H9 (cell line): ENCODE measurements around the gene PPFIBP2. TPM values are rescaled to one million over a fixed set of nuclear protein-coding genes. Genes with fewer than 3 reads are reported as not detected.

ENCODE experiments used
- DNase-seq: peaks from one replicate; pipeline ENCODE4 v3.0.0-alpha.2; 2017
- H2AFZ ChIP-seq: one replicate; pipeline ENCODE4 v1.6.1; 2013; ENCODE audit warnings: mild to moderate bottlenecking, low read length, control low read depth, moderate library complexity
- H2AK5ac ChIP-seq: 2 replicates; pipeline ENCODE4 v1.6.1; 2013; ENCODE audit warnings: low read length, control low read depth, mixed read lengths; ENCODE audit not compliant: insufficient read length
- H2BK120ac ChIP-seq: one replicate; pipeline ENCODE4 v1.6.1; 2013; ENCODE audit warnings: low read depth, mild to moderate bottlenecking, low read length, control low read depth, inconsistent platforms; ENCODE audit not compliant: poor library complexity, severe bottlenecking
- H2BK12ac ChIP-seq: 2 replicates; pipeline ENCODE4 v1.6.1; 2013; ENCODE audit warnings: low read length, control low read depth, mixed read lengths, low read depth; ENCODE audit not compliant: insufficient read length
- H2BK15ac ChIP-seq: 2 replicates; pipeline ENCODE4 v1.6.1; 2013; ENCODE audit warnings: low read depth, low read length, control low read depth
- H2BK20ac ChIP-seq: one replicate; pipeline ENCODE4 v1.6.1; 2013; ENCODE audit warnings: low read depth, mild to moderate bottlenecking, low read length, control low read depth, inconsistent platforms; ENCODE audit not compliant: poor library complexity, severe bottlenecking
- H2BK5ac ChIP-seq: 2 replicates; pipeline ENCODE4 v1.6.1; 2013; ENCODE audit warnings: low read length, control low read depth, mixed read lengths; ENCODE audit not compliant: insufficient read length
- H3K14ac ChIP-seq: 2 replicates; pipeline ENCODE4 v1.6.1; 2013; ENCODE audit warnings: low read length, control low read depth; ENCODE audit not compliant: insufficient read depth
- H3K18ac ChIP-seq: 2 replicates; pipeline ENCODE4 v1.6.1; 2013; ENCODE audit warnings: low read depth, mild to moderate bottlenecking, mixed read lengths, low read length, control low read depth; ENCODE audit not compliant: insufficient read length
- H3K23ac ChIP-seq: 2 replicates; pipeline ENCODE4 v1.6.1; 2013; ENCODE audit warnings: low read length, control low read depth, mixed read lengths, low read depth; ENCODE audit not compliant: insufficient read length
- H3K23me2 ChIP-seq: 2 replicates; pipeline ENCODE4 v1.6.1; 2013; ENCODE audit warnings: low read depth, mild to moderate bottlenecking, mixed read lengths, low read length, control low read depth; ENCODE audit not compliant: insufficient read length, poor library complexity, severe bottlenecking
- H3K27ac ChIP-seq: 2 replicates; pipeline ENCODE4 v1.5.1; 2013; ENCODE audit warnings: low read length, control low read depth, mixed read lengths, low read depth; ENCODE audit not compliant: insufficient read length
- H3K27me3 ChIP-seq: 2 replicates; pipeline ENCODE4 v1.6.1; 2013; ENCODE audit warnings: low read length, control low read depth, inconsistent platforms; ENCODE audit not compliant: insufficient read depth
- H3K4ac ChIP-seq: 2 replicates; pipeline ENCODE4 v1.6.1; 2013; ENCODE audit warnings: low read depth, mild to moderate bottlenecking, control low read depth, inconsistent platforms, low read length, moderate library complexity
- H3K4me1 ChIP-seq: 2 replicates; pipeline ENCODE4 v1.6.1; 2013; ENCODE audit warnings: low read length, control low read depth, inconsistent platforms; ENCODE audit not compliant: insufficient read depth
- H3K4me2 ChIP-seq: 2 replicates; pipeline ENCODE4 v1.6.1; 2013; ENCODE audit warnings: low read length, control low read depth, mixed read lengths; ENCODE audit not compliant: insufficient read length, insufficient read depth
- H3K56ac ChIP-seq: 2 replicates; pipeline ENCODE4 v1.6.1; 2013; ENCODE audit warnings: low read depth, mild to moderate bottlenecking, mixed read lengths, low read length, control low read depth; ENCODE audit not compliant: insufficient read length
- H3K79me1 ChIP-seq: 2 replicates; pipeline ENCODE4 v1.6.1; 2013; ENCODE audit warnings: low read depth, mild to moderate bottlenecking, moderate library complexity, low read length, control low read depth, inconsistent platforms; ENCODE audit not compliant: insufficient read depth, poor library complexity, severe bottlenecking
- H3K79me2 ChIP-seq: 2 replicates; pipeline ENCODE4 v1.6.1; 2013; ENCODE audit warnings: low read length, control low read depth, inconsistent platforms; ENCODE audit not compliant: insufficient read depth
- H3K9ac ChIP-seq: 2 replicates; pipeline ENCODE4 v1.6.1; 2013; ENCODE audit warnings: low read length, control low read depth, mixed read lengths; ENCODE audit not compliant: insufficient read length; ENCODE audit errors: extremely low read depth
- H3K9me3 ChIP-seq: one replicate; pipeline ENCODE4 v1.6.1; 2013; ENCODE audit warnings: low read depth, low read length, inconsistent platforms; ENCODE audit not compliant: control insufficient read depth
- H3T11ph ChIP-seq: one replicate; pipeline ENCODE4 v1.6.1; 2013; ENCODE audit warnings: mild to moderate bottlenecking, low read length, control low read depth, inconsistent platforms
- H4K20me1 ChIP-seq: one replicate; pipeline ENCODE4 v1.6.1; 2013; ENCODE audit not compliant: control insufficient read depth, insufficient read length, insufficient read depth
- H4K5ac ChIP-seq: 2 replicates; pipeline ENCODE4 v1.6.1; 2013; ENCODE audit warnings: low read depth, mild to moderate bottlenecking, mixed read lengths, low read length, control low read depth; ENCODE audit not compliant: insufficient read length
- H4K8ac ChIP-seq: replicated peaks from 2 replicates; pipeline ENCODE4 v1.6.1; 2013; ENCODE audit warnings: low read length, control low read depth, mixed read lengths, low read depth; ENCODE audit not compliant: insufficient read length
- H4K91ac ChIP-seq: 2 replicates; pipeline ENCODE4 v1.6.1; 2013; ENCODE audit warnings: low read depth, mild to moderate bottlenecking, moderate library complexity, mixed read lengths, low read length, control low read depth; ENCODE audit not compliant: insufficient read length
- H3K27ac Mint-ChIP-seq, 3 experiments: 2 replicates in 2 of 3; 3 replicates in 1 of 3; pipeline ENCODE4 v1.8.0; 2020 to 2021; ENCODE audit warnings: mixed read lengths in 3 of 3, mild to moderate bottlenecking in 1 of 3, moderate library complexity in 1 of 3
- H3K27me3 Mint-ChIP-seq: 2 replicates; pipeline ENCODE4 v1.8.0; 2021; ENCODE audit warnings: low read depth, mild to moderate bottlenecking, moderate library complexity, mixed read lengths
- H3K36me3 Mint-ChIP-seq, 3 experiments: 2 replicates in 2 of 3; 3 replicates in 1 of 3; pipeline ENCODE4 v1.8.0; 2020 to 2021; ENCODE audit warnings: low read depth in 3 of 3, mixed read lengths in 3 of 3; ENCODE audit not compliant: insufficient read depth in 1 of 3
- H3K4me1 Mint-ChIP-seq, 2 experiments: 2 replicates each; pipeline ENCODE4 v1.8.0; 2020; ENCODE audit warnings: mixed read lengths in 2 of 2
- H3K4me3 Mint-ChIP-seq, 2 experiments: 2 replicates in 1 of 2; 3 replicates in 1 of 2; pipeline ENCODE4 v1.8.0; 2020 to 2021; ENCODE audit warnings: mild to moderate bottlenecking in 2 of 2, mixed read lengths in 2 of 2, moderate library complexity in 1 of 2
- H3K9me3 Mint-ChIP-seq, 2 experiments: 2 replicates in 1 of 2; 3 replicates in 1 of 2; pipeline ENCODE4 v1.8.0; 2020; ENCODE audit warnings: mild to moderate bottlenecking in 2 of 2, mixed read lengths in 2 of 2, moderate library complexity in 1 of 2
- WGBS: extraction: QIAGEN DNeasy Blood & Tissue Kit; methylation state at CpG from one replicate; pipeline ENCODE4 v1.1.7; 2013; ENCODE audit warnings: missing lambda C conversion rate, low lambda C conversion rate, mixed read lengths; ENCODE audit not compliant: insufficient read length; ENCODE audit errors: extremely low coverage; 5-methylcytosine and 5-hydroxymethylcytosine counted together
- total RNA-seq: library from RNA; stranded (reverse); gene quantifications from 2 replicates; pipeline ENCODE4 v1.2.1, GENCODE V29; 2021
- TF ChIP-seq, protein P1 (sequence below): fragments of 200-600 bp; sonication (generic); conservative IDR thresholded peaks from 3 replicates; pipeline ENCODE4 v1.8.0; 2021; ENCODE audit warnings: antibody characterized with exemption, mild to moderate bottlenecking

Gene PPFIBP2
- total RNA-seq, 1 experiment from 2014 or later: 8.3 TPM

DNA sequence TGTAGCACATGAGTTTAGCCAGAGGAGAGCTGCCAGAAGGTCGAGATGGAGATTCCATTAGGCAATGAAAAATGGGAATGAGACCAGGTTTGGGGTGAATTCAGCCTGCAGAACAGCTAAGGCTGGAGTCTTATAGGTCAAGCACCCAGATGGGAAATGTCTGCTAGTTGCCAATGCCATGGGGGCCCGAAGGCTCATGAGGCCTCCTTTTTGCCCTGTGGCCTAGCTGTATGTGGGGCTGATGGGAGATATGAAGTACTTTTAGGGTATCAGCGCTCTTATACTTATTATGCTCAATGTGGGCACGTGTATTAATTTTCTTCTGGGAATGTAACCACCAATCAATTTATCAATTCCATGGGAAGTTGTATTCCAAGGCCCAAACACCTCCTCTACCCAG, 8.7 kb downstream of the PPFIBP2 start:
- Mint-ChIP-seq H3K4me1 (no peaks in the 10 kb centered on the region), H3K4me3 (no peak overlapping the region), H3K27ac (no peak overlapping the region)

More for the DNA sequence above, 8.7 kb downstream of the PPFIBP2 start:
- Histone ChIP-seq H3K9me3 (no peaks in the 10 kb centered on the region), H3K9ac (no peak overlapping the region), H4K8ac (no peak overlapping the region), H4K20me1 (no peaks in the 10 kb centered on the region), H2BK120ac (no peak overlapping the region), H3K14ac (no peak overlapping the region), H3K4ac (no peak overlapping the region), H3K79me1 (no peaks in the 10 kb centered on the region), H2BK12ac (no peak overlapping the region), H2AFZ (no peak overlapping the region), H3K56ac (no peak overlapping the region), H3K23me2 (no peaks in the 10 kb centered on the region), H2BK5ac (no peak overlapping the region), H3T11ph (no peak overlapping the region), H4K91ac (no peak overlapping the region), H2AK5ac (no peak overlapping the region), H3K79me2 (no peaks in the 10 kb centered on the region), H3K27me3 (no peaks in the 10 kb centered on the region), H3K23ac (no peak overlapping the region), H4K5ac (no peak overlapping the region), H3K18ac (no peak overlapping the region), H3K27ac (no peak overlapping the region), H3K4me2 (no peak overlapping the region), H3K4me1 (no peaks in the 10 kb centered on the region), H2BK15ac (no peak overlapping the region), H2BK20ac (no peak overlapping the region)
- no peaks in the 10 kb centered on the region for H3K9me3 Mint-ChIP-seq
- H3K36me3 Mint-ChIP-seq: peaks cover 0 to 2% (median 0%) of the 10 kb centered on the region in 3 experiments; a peak in 1 of 7 replicates
- TF ChIP-seq, protein P1, sequence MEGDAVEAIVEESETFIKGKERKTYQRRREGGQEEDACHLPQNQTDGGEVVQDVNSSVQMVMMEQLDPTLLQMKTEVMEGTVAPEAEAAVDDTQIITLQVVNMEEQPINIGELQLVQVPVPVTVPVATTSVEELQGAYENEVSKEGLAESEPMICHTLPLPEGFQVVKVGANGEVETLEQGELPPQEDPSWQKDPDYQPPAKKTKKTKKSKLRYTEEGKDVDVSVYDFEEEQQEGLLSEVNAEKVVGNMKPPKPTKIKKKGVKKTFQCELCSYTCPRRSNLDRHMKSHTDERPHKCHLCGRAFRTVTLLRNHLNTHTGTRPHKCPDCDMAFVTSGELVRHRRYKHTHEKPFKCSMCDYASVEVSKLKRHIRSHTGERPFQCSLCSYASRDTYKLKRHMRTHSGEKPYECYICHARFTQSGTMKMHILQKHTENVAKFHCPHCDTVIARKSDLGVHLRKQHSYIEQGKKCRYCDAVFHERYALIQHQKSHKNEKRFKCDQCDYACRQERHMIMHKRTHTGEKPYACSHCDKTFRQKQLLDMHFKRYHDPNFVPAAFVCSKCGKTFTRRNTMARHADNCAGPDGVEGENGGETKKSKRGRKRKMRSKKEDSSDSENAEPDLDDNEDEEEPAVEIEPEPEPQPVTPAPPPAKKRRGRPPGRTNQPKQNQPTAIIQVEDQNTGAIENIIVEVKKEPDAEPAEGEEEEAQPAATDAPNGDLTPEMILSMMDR: no peak
- DNase-seq: no peak
- peaks cover 5% of the 10 kb centered on the region for H3K27me3 Mint-ChIP-seq
- WGBS: no CpG with 5 or more reads among the region's 4 CpGs
